Activated T-helper 2 cell treated with anti-CD3 and anti-CD28 coated beads, Interferon-gamma antibody, Interleukin-2, Interleukin-4, amounts not matched to agents 10 μg/mL and 5 μg/mL and 100 μg/mL, durations not matched to agents 14 hours and 24 hours and 36 hours (primary cell): ENCODE measurements around the gene CNTNAP2. TPM values are rescaled to one million over a fixed set of nuclear protein-coding genes. Genes with fewer than 3 reads are reported as not detected.

Experiments
- DNase-seq: peaks from one replicate; pipeline ENCODE4 v3.0.0; 2021; ENCODE audit warnings: low spot score
- H3K27ac Mint-ChIP-seq: one replicate; pipeline ENCODE4 v1.8.0; 2021; ENCODE audit warnings: mixed read lengths
- H3K27me3 Mint-ChIP-seq: one replicate; pipeline ENCODE4 v1.8.0; 2021; ENCODE audit warnings: low read depth, mixed read lengths
- H3K36me3 Mint-ChIP-seq: one replicate; pipeline ENCODE4 v1.8.0; 2021; ENCODE audit warnings: low read depth, mixed read lengths
- H3K4me1 Mint-ChIP-seq: one replicate; pipeline ENCODE4 v1.8.0; 2021; ENCODE audit warnings: low read depth, mixed read lengths
- H3K4me3 Mint-ChIP-seq: one replicate; pipeline ENCODE4 v1.8.0; 2021; ENCODE audit warnings: low read depth, mild to moderate bottlenecking, moderate library complexity, mixed read lengths
- H3K9me3 Mint-ChIP-seq: one replicate; pipeline ENCODE4 v1.8.0; 2021; ENCODE audit warnings: mixed read lengths
- intact Hi-C: fragments of 100-400 bp; cut with micrococcal nuclease; formaldehyde crosslinking; loops from one replicate; pipeline ENCODE4 v1.15.1; 2023
- total RNA-seq: library from RNA; stranded (reverse); gene quantifications from 2 replicates; pipeline ENCODE4 v1.2.3, GENCODE V29; 2022

The CNTNAP2 gene
- total RNA-seq, 1 donor from 2014 or later = not detected

DNA sequence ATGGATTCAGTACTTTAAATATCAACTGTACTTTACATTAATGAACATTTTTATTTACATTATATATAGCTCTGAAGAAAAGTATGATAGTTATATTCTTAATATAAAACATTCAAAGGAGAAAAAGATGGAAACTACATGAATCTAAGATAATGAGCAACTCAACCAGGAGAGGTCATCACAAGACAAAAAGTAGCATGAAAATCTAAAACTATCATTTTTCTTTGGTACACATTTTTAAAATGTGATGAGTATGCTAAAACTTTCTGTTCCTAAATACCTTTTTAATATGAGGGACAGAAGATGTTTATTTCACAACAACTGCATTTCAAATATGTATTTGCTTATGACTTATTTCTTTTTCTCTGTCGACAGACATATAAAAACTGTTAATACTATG, 2.4 kb downstream of the CNTNAP2 start:
- no peak for DNase-seq
- Mint-ChIP-seq H3K27me3 (peaks cover 19% of the 10 kb centered on the region), H3K4me3 (no peak overlapping the region), H3K4me1 (no peaks in the 10 kb centered on the region), H3K36me3 (no peaks in the 10 kb centered on the region), H3K9me3 (no peaks in the 10 kb centered on the region), H3K27ac (no peak overlapping the region)
- intact Hi-C loops = no loop called here

DNA sequence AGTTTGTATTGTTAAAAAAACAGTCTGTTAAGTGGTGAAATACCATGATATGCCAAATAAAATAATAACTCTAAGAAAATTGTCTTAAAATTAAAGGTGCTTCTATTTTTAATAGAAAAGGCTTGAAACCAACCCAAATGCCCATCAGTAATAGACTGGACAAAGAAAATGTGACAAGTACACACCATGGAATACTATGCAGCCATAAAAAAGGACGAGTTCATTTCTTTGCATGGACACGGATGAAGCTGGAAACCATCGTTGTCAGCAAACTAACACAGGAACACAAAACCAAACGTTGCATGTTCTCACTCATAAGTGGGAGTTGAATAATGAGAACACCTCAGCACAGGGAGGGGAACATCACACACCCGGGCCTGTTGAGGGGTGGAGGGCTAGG, 7.1 kb downstream of the CNTNAP2 start:
- Mint-ChIP-seq H3K9me3 (no peaks in the 10 kb centered on the region), H3K27me3 (no peaks in the 10 kb centered on the region), H3K27ac (no peak overlapping the region), H3K36me3 (no peaks in the 10 kb centered on the region), H3K4me1 (no peaks in the 10 kb centered on the region), H3K4me3 (no peak overlapping the region)
- intact Hi-C loops = no loop called here
- DNase-seq = no peak

DNA sequence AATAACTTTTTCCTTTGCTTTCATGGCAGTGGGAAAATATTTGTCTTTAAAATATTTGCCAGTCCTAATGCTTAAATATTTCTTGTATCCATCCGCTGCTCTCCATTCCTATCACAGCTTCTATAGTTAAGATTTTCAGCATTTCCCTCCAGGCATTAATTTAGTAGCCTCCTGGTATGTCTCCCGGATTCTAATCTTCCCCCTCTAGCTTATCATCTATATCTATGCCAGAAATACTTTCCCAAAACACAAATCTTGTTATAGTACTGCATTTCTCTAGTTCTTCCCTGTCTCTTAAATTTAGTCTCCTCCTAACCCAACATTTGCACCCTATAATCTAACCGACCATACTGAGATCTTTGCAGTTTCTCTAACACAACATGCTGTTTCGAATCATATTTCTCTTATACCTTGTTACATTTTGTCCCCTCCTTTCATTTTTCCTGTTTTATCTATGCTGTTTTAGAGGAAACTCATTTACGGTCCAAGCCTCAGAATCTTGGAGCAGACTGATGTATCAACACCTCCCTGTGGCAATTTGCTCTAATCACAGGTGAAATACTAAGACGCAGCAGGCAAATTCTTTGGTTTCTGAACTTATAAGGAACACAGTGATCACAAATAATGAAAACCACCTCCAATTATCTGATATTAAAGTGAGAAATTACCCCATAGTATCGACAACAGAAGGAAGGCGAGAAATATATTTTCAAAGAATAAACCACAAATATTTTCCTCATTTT, 10.3 kb downstream of the CNTNAP2 start:
- Mint-ChIP-seq H3K27me3 (no peaks in the 10 kb centered on the region), H3K36me3 (no peaks in the 10 kb centered on the region), H3K4me1 (no peaks in the 10 kb centered on the region), H3K27ac (no peak overlapping the region), H3K4me3 (no peak overlapping the region), H3K9me3 (no peaks in the 10 kb centered on the region)
- DNase-seq = no peak
- intact Hi-C loops = no loop called here

DNA sequence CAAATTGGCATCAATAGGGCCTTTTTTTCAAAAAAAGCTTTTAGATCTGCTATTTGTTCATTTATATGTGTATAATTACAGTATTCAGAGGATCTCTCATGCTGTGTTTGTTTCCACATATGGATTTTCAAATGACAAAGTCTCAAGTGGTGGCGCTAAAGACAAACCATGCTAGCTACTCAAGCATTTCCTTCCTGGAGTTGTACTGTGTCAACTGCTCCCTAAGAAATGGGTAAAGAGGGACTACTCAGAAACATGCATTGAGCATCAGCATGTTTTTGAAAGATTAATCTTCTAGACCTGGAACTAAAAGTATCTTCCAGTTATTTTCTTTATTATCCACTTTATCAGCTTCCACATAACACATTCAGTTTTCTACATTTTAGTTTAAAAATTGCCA, 12.7 kb downstream of the CNTNAP2 start:
- no peak overlapping the region for H3K27ac Mint-ChIP-seq
- H3K4me3 Mint-ChIP-seq = no peak overlapping the region
- intact Hi-C loops = no loop called here
- no peaks in the 10 kb centered on the region for H3K4me1 Mint-ChIP-seq
- no peak for DNase-seq
- H3K9me3 Mint-ChIP-seq = no peaks in the 10 kb centered on the region
- H3K27me3 Mint-ChIP-seq = no peaks in the 10 kb centered on the region
- no peaks in the 10 kb centered on the region for H3K36me3 Mint-ChIP-seq

DNA sequence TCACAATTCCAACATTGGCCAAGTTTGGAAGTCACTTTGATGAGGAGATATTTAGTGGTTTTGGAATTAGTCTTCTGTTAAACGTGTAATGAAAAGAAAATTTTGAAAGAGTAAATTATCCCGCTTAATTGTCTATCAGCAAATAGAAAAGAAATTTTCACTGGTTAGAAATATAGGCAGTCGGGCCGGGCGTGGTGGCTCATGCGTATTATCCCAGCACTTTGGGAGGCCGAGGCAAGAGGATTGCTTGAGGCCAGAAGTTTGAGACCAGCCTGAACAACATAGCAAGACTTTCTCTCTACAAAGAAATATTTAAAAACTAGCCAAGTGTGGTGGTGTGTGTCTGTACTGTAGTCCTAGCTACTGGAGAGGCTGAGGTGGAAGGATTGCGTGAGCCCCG, 13.4 kb downstream of the CNTNAP2 start:
- H3K4me1 Mint-ChIP-seq = no peaks in the 10 kb centered on the region
- H3K27ac Mint-ChIP-seq = no peak overlapping the region
- H3K4me3 Mint-ChIP-seq = no peak overlapping the region
- intact Hi-C loops = no loop called here
- no peaks in the 10 kb centered on the region for H3K36me3 Mint-ChIP-seq
- no peaks in the 10 kb centered on the region for H3K27me3 Mint-ChIP-seq
- DNase-seq = no peak
- no peaks in the 10 kb centered on the region for H3K9me3 Mint-ChIP-seq

DNA sequence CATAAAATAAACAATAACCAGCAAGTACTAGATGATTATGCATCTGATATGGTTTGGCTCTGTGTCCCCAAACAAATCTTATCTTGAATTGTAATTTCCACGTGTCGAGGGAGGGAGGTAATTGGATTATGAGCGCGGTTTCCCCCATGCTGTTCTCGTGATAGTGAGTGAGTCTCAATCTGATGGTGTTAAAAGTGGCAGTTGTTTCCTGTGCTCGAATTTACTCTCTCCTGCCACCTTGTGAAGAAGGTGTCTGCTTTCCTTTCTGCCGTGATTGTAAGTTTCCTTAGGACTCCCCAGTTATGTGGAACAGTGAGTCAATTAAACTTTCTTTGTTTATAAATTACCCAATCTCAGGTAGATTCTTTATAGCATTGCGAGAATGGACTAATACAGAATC, 15.1 kb downstream of the CNTNAP2 start:
- Mint-ChIP-seq H3K9me3 (no peaks in the 10 kb centered on the region), H3K36me3 (no peaks in the 10 kb centered on the region), H3K4me1 (no peaks in the 10 kb centered on the region), H3K27ac (no peak overlapping the region), H3K27me3 (no peaks in the 10 kb centered on the region), H3K4me3 (no peak overlapping the region)
- intact Hi-C loops = no loop called here
- DNase-seq = no peak

DNA sequence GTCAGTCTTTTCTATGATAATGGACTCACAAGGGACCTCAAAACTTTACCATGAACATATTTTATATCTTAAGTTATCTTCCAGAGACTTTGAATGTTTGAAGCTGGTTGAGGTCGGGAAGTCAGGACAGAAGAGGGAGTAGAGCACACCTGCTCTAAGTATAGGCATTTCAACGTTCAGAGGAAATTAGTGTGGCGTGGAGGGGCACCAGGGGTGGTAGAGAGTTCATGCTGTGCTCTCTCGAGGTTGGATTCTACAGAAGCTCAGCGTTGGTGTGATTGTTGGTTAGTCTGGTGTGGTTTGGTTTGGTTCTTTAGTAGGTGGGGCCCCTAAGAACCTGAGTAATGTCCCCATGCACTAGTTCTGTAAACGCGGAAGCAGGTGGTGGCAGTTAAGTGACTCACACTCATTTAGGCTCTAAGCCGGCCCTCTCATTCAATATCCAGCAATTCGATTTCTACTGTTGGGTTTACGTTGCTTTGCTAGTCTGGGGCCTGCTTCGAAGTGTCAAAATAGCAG, 19.8 kb downstream of the CNTNAP2 start:
- Mint-ChIP-seq H3K27me3 (no peaks in the 10 kb centered on the region), H3K9me3 (no peaks in the 10 kb centered on the region), H3K4me1 (no peaks in the 10 kb centered on the region), H3K4me3 (no peak overlapping the region), H3K36me3 (no peaks in the 10 kb centered on the region), H3K27ac (no peak overlapping the region)
- DNase-seq = no peak
- intact Hi-C loops = no loop called here

DNA sequence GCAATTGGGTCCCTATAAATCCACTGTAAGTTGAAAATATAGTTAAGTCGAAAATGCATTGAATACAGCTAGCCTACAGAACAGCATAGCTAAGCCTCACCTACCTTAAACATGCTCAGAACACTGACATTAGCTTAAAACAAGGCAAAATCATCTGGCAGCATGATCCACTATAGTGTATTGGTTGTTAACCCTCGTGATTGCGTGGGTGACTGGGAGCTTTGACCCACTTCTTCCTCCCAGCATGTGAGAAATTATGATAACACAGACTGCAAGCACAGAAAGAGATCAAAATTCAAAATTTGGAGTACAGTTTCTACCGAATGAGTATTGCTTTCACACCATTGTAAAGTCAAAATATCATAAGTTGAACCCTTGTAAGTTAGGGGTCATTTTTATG, 22.3 kb downstream of the CNTNAP2 start:
- H3K27ac Mint-ChIP-seq = no peak overlapping the region
- no peak overlapping the region for H3K4me3 Mint-ChIP-seq
- no peaks in the 10 kb centered on the region for H3K4me1 Mint-ChIP-seq
- no peak for DNase-seq
- no peaks in the 10 kb centered on the region for H3K9me3 Mint-ChIP-seq
- intact Hi-C loops = no loop called here
- no peaks in the 10 kb centered on the region for H3K36me3 Mint-ChIP-seq
- H3K27me3 Mint-ChIP-seq = no peaks in the 10 kb centered on the region

DNA sequence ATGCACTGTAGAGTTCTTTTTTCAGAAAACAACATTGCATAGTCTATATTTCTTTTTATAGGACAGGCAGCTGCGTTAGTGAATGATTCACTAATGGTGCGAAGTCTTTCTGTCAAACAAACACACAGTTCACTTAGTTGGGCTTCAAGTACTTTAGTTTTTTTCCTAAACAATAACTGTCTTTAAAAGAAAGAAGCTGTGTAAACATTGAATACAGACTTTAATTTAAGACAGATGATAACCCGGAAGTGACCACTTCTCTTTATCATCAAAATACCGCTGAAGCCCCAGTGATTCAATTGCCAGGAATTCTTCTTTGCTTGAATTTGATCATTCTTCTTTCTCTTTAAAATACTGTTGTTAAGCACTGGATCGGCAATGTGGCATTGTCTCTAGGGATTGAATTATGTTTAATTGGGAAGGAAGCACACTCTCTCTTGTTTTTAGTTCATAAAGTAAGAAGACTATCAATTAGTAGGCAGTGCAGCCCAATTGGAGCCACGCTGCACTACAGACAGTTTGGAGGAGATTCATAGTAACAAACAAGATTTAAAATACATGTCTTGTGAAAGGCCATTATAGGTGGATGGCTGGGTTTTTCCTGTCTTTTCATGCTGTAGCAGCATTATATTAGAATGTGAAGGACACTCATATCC, 30.4 kb downstream of the CNTNAP2 start:
- intact Hi-C loops = no loop called here
- no peak overlapping the region for H3K4me3 Mint-ChIP-seq
- no peak overlapping the region for H3K27ac Mint-ChIP-seq
- no peaks in the 10 kb centered on the region for H3K27me3 Mint-ChIP-seq
- DNase-seq = no peak
- H3K4me1 Mint-ChIP-seq = no peaks in the 10 kb centered on the region
- H3K9me3 Mint-ChIP-seq = peaks cover 8% of the 10 kb centered on the region
- no peaks in the 10 kb centered on the region for H3K36me3 Mint-ChIP-seq

DNA sequence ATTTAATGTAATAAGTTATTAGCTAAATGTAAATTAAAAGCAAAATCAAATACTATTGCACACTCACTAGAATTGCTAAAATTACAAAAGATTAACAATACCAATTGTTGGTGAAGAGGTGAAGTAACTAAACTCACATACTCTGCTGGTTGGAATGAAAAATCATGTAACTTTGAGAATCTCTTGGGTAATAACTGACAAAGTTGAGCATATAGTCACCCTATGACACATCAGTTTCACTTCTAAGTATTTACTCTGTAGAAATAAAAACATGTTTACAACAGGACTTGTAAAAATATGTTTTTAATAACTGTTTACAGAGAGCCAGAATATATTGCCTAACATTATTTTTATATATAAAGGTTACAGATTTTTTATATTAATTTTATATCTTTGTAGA, 33.6 kb downstream of the CNTNAP2 start:
- no peak overlapping the region for H3K4me3 Mint-ChIP-seq
- H3K27ac Mint-ChIP-seq = no peak overlapping the region
- H3K27me3 Mint-ChIP-seq = no peaks in the 10 kb centered on the region
- intact Hi-C loops = no loop called here
- H3K9me3 Mint-ChIP-seq = peaks cover under 1% of the 10 kb centered on the region
- no peak for DNase-seq
- no peaks in the 10 kb centered on the region for H3K36me3 Mint-ChIP-seq
- H3K4me1 Mint-ChIP-seq = no peaks in the 10 kb centered on the region

DNA sequence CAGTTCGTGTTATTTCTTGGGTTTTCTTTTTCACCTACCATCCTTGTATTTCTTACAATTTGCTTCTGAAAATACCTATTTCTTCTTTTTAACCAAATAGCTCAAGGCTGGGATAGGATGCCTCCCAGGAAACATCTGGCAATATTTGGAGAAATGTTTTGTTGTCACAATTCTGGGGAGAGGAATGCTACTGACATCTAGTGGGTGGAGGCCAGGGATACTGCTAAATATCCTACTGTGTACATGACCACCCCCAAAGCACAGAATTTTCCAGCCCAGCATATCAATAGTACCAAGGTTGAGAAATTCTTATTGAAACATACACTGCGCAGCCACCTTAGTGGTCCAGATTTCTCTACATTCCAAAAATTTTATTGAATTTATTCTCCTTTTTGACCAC, 55.5 kb downstream of the CNTNAP2 start:
- DNase-seq = no peak
- no peaks in the 10 kb centered on the region for H3K27me3 Mint-ChIP-seq
- no peak overlapping the region for H3K4me3 Mint-ChIP-seq
- no peaks in the 10 kb centered on the region for H3K4me1 Mint-ChIP-seq
- intact Hi-C loops = no loop called here
- H3K36me3 Mint-ChIP-seq = no peaks in the 10 kb centered on the region
- peaks cover 10% of the 10 kb centered on the region for H3K9me3 Mint-ChIP-seq
- no peak overlapping the region for H3K27ac Mint-ChIP-seq

DNA sequence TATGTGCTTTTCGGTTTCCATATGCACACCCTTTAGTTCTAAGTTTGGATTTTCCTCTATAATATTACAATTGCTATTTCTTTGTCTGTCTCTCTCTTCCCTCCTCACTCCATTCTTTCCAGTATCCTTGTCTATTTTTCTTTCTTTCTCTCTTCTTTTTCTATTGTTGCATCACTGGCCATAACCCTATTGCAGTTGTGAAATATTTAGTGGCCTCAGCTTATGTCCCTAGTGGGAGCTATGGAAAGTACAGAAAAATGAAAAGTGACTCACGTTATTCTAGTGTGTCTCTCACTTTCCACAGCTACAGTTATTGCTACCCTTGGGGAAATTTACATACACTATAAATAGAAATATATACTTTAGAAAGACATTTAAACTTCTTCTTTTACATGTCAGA, 59.1 kb downstream of the CNTNAP2 start:
- intact Hi-C loops = no loop called here
- Mint-ChIP-seq H3K4me1 (no peaks in the 10 kb centered on the region), H3K9me3 (no peaks in the 10 kb centered on the region), H3K27ac (no peak overlapping the region), H3K4me3 (no peak overlapping the region), H3K36me3 (no peaks in the 10 kb centered on the region), H3K27me3 (no peaks in the 10 kb centered on the region)
- no peak for DNase-seq

DNA sequence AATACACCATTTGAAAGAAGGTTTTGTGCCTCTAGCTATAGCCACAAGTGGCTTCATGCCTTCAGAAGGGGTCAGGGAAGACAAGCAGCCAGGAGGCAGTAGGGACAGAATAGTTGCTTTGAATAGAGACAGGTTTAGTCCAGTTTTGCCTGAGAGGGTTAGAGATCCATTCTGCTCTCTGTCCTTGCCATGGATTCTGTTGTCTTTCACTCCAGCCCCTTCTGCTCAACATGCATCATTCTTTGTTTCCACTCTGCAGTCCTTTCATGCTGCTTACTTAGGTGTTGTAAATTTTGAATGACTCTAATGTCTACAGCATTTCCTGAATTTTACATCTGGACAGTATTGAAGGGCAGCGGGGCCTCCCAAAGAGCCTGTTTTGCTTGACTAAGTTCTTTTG, 60.3 kb downstream of the CNTNAP2 start:
- intact Hi-C loops = no loop called here
- Mint-ChIP-seq H3K4me3 (no peak overlapping the region), H3K9me3 (no peaks in the 10 kb centered on the region), H3K36me3 (no peaks in the 10 kb centered on the region), H3K27me3 (no peaks in the 10 kb centered on the region), H3K4me1 (no peaks in the 10 kb centered on the region), H3K27ac (no peak overlapping the region)
- no peak for DNase-seq
